Kidney (tissue), 14 donors: ENCODE data around the gene POLR3B. TPM values are rescaled to one million over a fixed set of nuclear protein-coding genes. Genes with fewer than 3 reads are reported as not detected.

Experiments used
- DNase-seq, 5 donors: peaks; one replicate each; pipeline ENCODE4 v3.0.0-alpha.2; 2013 to 2020
- FAIRE-seq: peaks from 2 replicates; lab custom pipeline; 2012; peaks lifted over from hg19 to GRCh38; lab: Jason Lieb, UNC
- H3K27ac ChIP-seq, 2 donors: one replicate each; pipeline ENCODE4 v1.7.0; 2013; ENCODE audit warnings: low read depth in 2 of 2, low read length in 2 of 2, inconsistent platforms in 1 of 2
- H3K27me3 ChIP-seq: one replicate; pipeline ENCODE4 v1.7.1; 2013; ENCODE audit warnings: low read length, inconsistent platforms; ENCODE audit not compliant: control insufficient read depth, insufficient read depth
- H3K36me3 ChIP-seq, 3 donors: one replicate each; pipeline versions ENCODE4 v1.7.0 to v1.7.1; 2013; ENCODE audit warnings: low read length in 3 of 3, control low read depth in 1 of 3, inconsistent platforms in 1 of 3; ENCODE audit not compliant: insufficient read depth in 3 of 3, control insufficient read depth in 2 of 3
- H3K4me1 ChIP-seq, 3 donors: one replicate each; pipeline versions ENCODE4 v1.7.0 to v1.7.1; 2013; ENCODE audit warnings: low read length in 3 of 3, inconsistent platforms in 1 of 3, low read depth in 1 of 3; ENCODE audit not compliant: control insufficient read depth in 2 of 3, insufficient read depth in 2 of 3
- H3K4me3 ChIP-seq, 3 donors: one replicate each; pipeline versions ENCODE4 v1.7.0 to v1.8.1; 2013; ENCODE audit warnings: low read length in 3 of 3, control low read depth in 1 of 3, inconsistent platforms in 1 of 3
- H3K9ac ChIP-seq, 3 donors: one replicate each; pipeline versions ENCODE4 v1.7.0 to v1.7.1; 2013; ENCODE audit warnings: low read length in 3 of 3, control low read depth in 1 of 3, inconsistent platforms in 1 of 3
- H3K9me3 ChIP-seq, 3 donors: one replicate each; pipeline versions ENCODE4 v1.7.0 to v1.7.1; 2013; ENCODE audit warnings: low read length in 3 of 3, control low read depth in 1 of 3, inconsistent platforms in 1 of 3; ENCODE audit not compliant: control insufficient read depth in 2 of 3, insufficient read depth in 1 of 3
- CTCF ChIP-seq: IDR thresholded peaks from 3 replicates; pipeline ENCODE4 v1.5.1; 2012; ENCODE audit warnings: mild to moderate bottlenecking, moderate library complexity, borderline replicate concordance; ENCODE audit not compliant: insufficient read depth; ENCODE audit errors: extremely low read depth
- intact Hi-C: fragments of 100-400 bp; cut with DNase I; formaldehyde crosslinking; loops from one replicate; pipeline ENCODE4 v1.11.1; 2022
- polyA plus RNA-seq: library from polyadenylated mRNA; stranded (reverse); fragments of 350-450 nt; fragmentation: Illumina TruSeq; extraction: RNeasy Lipid Tissue Mini Kit (QIAGEN cat#74804); gene quantifications from one replicate; pipeline ENCODE4 v1.2.3, GENCODE V29; 2014; ENCODE audit warnings: low read depth, low replicate concordance; ENCODE audit not compliant: insufficient read depth
- total RNA-seq: library from RNA; stranded (reverse); fragmentation: NEBNext Ultra II Directional; extraction: Animal tissue kit (Norgen Biotek cat#: 25700); gene quantifications from one replicate; pipeline ENCODE4 v1.2.1, GENCODE V29; 2021
- donor health status: control.
- donor health status: control.
- donor health status: control.
- donor health status: control.
- donor health status: control.
- donor health status: DM: yes; HTN: yes; CAD: no.
- donor health status: Normal renal cell carcinoma (clear cell type).

Gene POLR3B
- total and polyA plus RNA-seq, 2 donors from 2014 or later: 5.2 to 9.7 TPM

- H3K27ac ChIP-seq: no peak overlapping the region
- DNase-seq (no peak), FAIRE-seq (no peak)
- H3K9me3 ChIP-seq: no peaks in the 10 kb centered on the region
- no peak for TF ChIP-seq CTCF
- no peaks in the 10 kb centered on the region for H3K27me3 ChIP-seq
- peaks cover 0 to 2% (median 0%) of the 10 kb centered on the region in 3 donors for H3K36me3 ChIP-seq
- intact Hi-C loops: no loop called here
- no peaks in the 10 kb centered on the region for H3K4me1 ChIP-seq
- no peak overlapping the region for H3K9ac ChIP-seq
- H3K4me3 ChIP-seq: no peak overlapping the region
These were observed 94.8 kb downstream of the POLR3B start for GRCh38 chr12:106452309-106452708.

GRCh38 chr12:106455111-106455510, 97.6 kb downstream of the POLR3B start:
- no peak overlapping the region for H3K9ac ChIP-seq
- H3K9me3 ChIP-seq: no peaks in the 10 kb centered on the region
- no peak overlapping the region for H3K27ac ChIP-seq
- no peaks in the 10 kb centered on the region for H3K4me1 ChIP-seq
- FAIRE-seq: no peak
- DNase-seq: no peak
- intact Hi-C loops: no loop called here
- no peak overlapping the region for H3K4me3 ChIP-seq
- no peak for TF ChIP-seq CTCF
- peaks cover 0 to 12% (median 7%) of the 10 kb centered on the region in 3 donors for H3K36me3 ChIP-seq
- no peaks in the 10 kb centered on the region for H3K27me3 ChIP-seq

GRCh38 chr12:106459124-106459523, 101.6 kb downstream of the POLR3B start:
- intact Hi-C loops: no loop called here
- Histone ChIP-seq H3K4me3 (no peak overlapping the region), H3K27ac (no peak overlapping the region), H3K9me3 (no peaks in the 10 kb centered on the region), H3K9ac (no peak overlapping the region), H3K4me1 (no peaks in the 10 kb centered on the region), H3K36me3 (peaks cover 0 to 16% (median 7%) of the 10 kb centered on the region in 3 donors), H3K27me3 (no peaks in the 10 kb centered on the region)
- no peak for TF ChIP-seq CTCF
- DNase-seq (no peak), FAIRE-seq (no peak)

GRCh38 chr12:106459534-106459933, 102.0 kb downstream of the POLR3B start:
- H3K4me3 ChIP-seq: no peak overlapping the region
- H3K9ac ChIP-seq: no peak overlapping the region
- H3K9me3 ChIP-seq: no peaks in the 10 kb centered on the region
- H3K27me3 ChIP-seq: no peaks in the 10 kb centered on the region
- intact Hi-C loops: no loop called here
- no peak for FAIRE-seq
- TF ChIP-seq CTCF: no peak
- no peak overlapping the region for H3K27ac ChIP-seq
- no peak for DNase-seq
- no peaks in the 10 kb centered on the region for H3K4me1 ChIP-seq
- peaks cover 0 to 16% (median 7%) of the 10 kb centered on the region in 3 donors for H3K36me3 ChIP-seq
